GM23248 (cell line): ENCODE results near the gene CFAP69.

ENCODE experiments used
- EZH2 ChIP-seq: fragments of 200-600 bp; sonication (generic); IDR thresholded peaks from 2 replicates; pipeline ENCODE4 v1.6.1; 2018; ENCODE audit warnings: antibody characterized with exemption, mild to moderate bottlenecking; ENCODE audit not compliant: insufficient read depth, poor library complexity, severe bottlenecking
- EZH2phosphoT487 ChIP-seq: fragments of 200-600 bp; sonication (generic); IDR thresholded peaks from 2 replicates; pipeline ENCODE4 v1.6.1; 2018; ENCODE audit warnings: antibody characterized with exemption, moderate library complexity, mild to moderate bottlenecking, low read depth; ENCODE audit not compliant: insufficient read depth

DNA sequence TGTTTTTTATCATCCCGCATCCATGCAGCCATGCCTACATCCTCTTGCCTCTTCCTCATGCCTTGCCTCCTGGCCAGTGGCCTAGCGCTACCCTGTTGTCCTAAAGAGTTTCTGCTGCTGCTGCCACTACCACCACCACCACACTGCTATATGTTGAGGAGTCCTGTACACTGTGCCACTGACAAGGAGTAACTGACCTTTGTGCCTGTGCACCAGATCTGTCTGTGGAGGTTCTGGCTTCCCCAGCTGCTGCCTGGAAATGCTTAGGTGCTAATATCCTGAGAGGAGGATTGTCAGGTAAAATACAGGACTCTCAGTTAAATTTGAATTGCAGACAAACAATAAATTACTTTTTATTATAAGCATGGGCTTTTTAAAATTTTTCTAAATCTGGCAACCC, 7.0 kb upstream of the CFAP69 start:
- TF ChIP-seq EZH2, result no peak
- no peak for TF ChIP-seq EZH2phosphoT487
